H1 (cell line): ENCODE data around the gene RAET1G. TPM values are rescaled to one million over a fixed set of nuclear protein-coding genes. Genes with fewer than 3 reads are reported as not detected.
A peak's percentile ranks its signal among the peaks of the same experiment; 100 is the strongest.

Experiments used
- CTCF ChIA-PET: fragments of 300-600 bp; sonication (Branson Sonifier 250); formaldehyde crosslinking; loops from one replicate; lab custom pipeline; 2021; ENCODE audit not compliant: partially characterized antibody; lab: Charles Lee
- POLR2A ChIA-PET: fragments of 300-600 bp; sonication (Branson Sonifier 250); formaldehyde crosslinking; loops from one replicate; lab custom pipeline; 2021; ENCODE audit warnings: inconsistent platforms; ENCODE audit not compliant: partially characterized antibody; lab: Charles Lee
- DNase-seq, 2 experiments: peaks; one replicate each; pipeline versions ENCODE4 v3.0.0 to v3.0.0-alpha.2; 2010 to 2022; ENCODE audit warnings: low spot score in 2 of 2, low read depth in 1 of 2, mixed read lengths in 1 of 2
- FAIRE-seq: peaks from 2 replicates; lab custom pipeline; 2011; peaks lifted over from hg19 to GRCh38; lab: Jason Lieb, UNC
- H2AFZ ChIP-seq: 2 replicates; pipeline ENCODE4 v1.8.1; 2012; ENCODE audit warnings: low read length, inconsistent platforms
- H2AK5ac ChIP-seq: 2 replicates; pipeline ENCODE4 v1.6.1; 2013; ENCODE audit warnings: low read depth, low read length
- H2BK120ac ChIP-seq: replicated peaks from 2 replicates; pipeline ENCODE3; 2013; ENCODE audit warnings: low read depth, low read length, inconsistent platforms
- H2BK12ac ChIP-seq: 2 replicates; pipeline ENCODE4 v1.6.1; 2013; ENCODE audit warnings: low read depth, low read length
- H2BK15ac ChIP-seq: 2 replicates; pipeline ENCODE4 v1.6.1; 2013; ENCODE audit warnings: low read length
- H2BK20ac ChIP-seq: 2 replicates; pipeline ENCODE4 v1.6.1; 2013; ENCODE audit warnings: low read length
- H2BK5ac ChIP-seq: 2 replicates; pipeline ENCODE4 v1.6.1; 2013; ENCODE audit warnings: low read depth, low read length
- H3K14ac ChIP-seq: 2 replicates; pipeline ENCODE4 v1.6.1; 2013; ENCODE audit warnings: inconsistent platforms; ENCODE audit not compliant: insufficient read length
- H3K18ac ChIP-seq: 2 replicates; pipeline ENCODE4 v1.6.1; 2013; ENCODE audit warnings: low read length; ENCODE audit errors: extremely low read depth
- H3K23ac ChIP-seq: 2 replicates; pipeline ENCODE4 v1.6.1; 2013; ENCODE audit warnings: inconsistent platforms; ENCODE audit not compliant: insufficient read length
- H3K23me2 ChIP-seq: 2 replicates; pipeline ENCODE4 v1.6.1; 2013; ENCODE audit warnings: low read depth, low read length
- H3K27ac ChIP-seq: 2 replicates; pipeline ENCODE4 v1.6.1; 2011; ENCODE audit warnings: low read depth, low read length, inconsistent platforms
- H3K27me3 ChIP-seq, 4 experiments: replicated peaks in 1 of 4; 1 replicate in 1 of 4; 2 replicates in 3 of 4; pipeline versions ENCODE4 v1.6.1 to v1.8.1; 2011 to 2013; ENCODE audit warnings: low read length in 3 of 4, mild to moderate bottlenecking in 3 of 4, inconsistent platforms in 2 of 4, mixed read lengths in 2 of 4, moderate library complexity in 1 of 4; ENCODE audit not compliant: control insufficient read depth in 3 of 4, insufficient read depth in 3 of 4; ENCODE audit errors: extremely low read depth in 1 of 4
- H3K36me3 ChIP-seq, 4 experiments: 2 replicates each; pipeline versions ENCODE4 v1.6.1 to v1.8.1; 2011 to 2013; ENCODE audit warnings: mild to moderate bottlenecking in 4 of 4, low read length in 3 of 4, moderate library complexity in 2 of 4, control low read depth in 1 of 4, inconsistent platforms in 1 of 4; ENCODE audit not compliant: insufficient read depth in 4 of 4, control insufficient read depth in 2 of 4
- H3K4ac ChIP-seq: replicated peaks from 2 replicates; pipeline ENCODE3; 2013; ENCODE audit warnings: low read length, low read depth, mixed read lengths, inconsistent platforms; ENCODE audit not compliant: insufficient read length
- H3K4me1 ChIP-seq, 4 experiments: replicated peaks in 1 of 4; 1 replicate in 1 of 4; 2 replicates in 3 of 4; pipeline versions ENCODE4 v1.6.1 to v1.8.1; 2011 to 2013; ENCODE audit warnings: low read length in 3 of 4, inconsistent platforms in 2 of 4, mixed read lengths in 1 of 4; ENCODE audit not compliant: insufficient read depth in 4 of 4, control insufficient read depth in 3 of 4
- H3K4me2 ChIP-seq, 2 experiments: 2 replicates each; pipeline versions ENCODE4 v1.6.1 to v1.8.1; 2011 to 2013; ENCODE audit warnings: low read depth in 2 of 2, low read length in 2 of 2, control low read depth in 1 of 2, inconsistent platforms in 1 of 2, mild to moderate bottlenecking in 1 of 2; ENCODE audit not compliant: insufficient read depth in 1 of 2
- H3K4me3 ChIP-seq, 4 experiments: fragments of 200-600, 300-600 bp in 1 of 4; sonication (generic), shearing (Covaris generic), sonication (Bioruptor Twin) in 1 of 4; 2 replicates each; pipeline versions ENCODE4 v1.5.1 to v1.8.1; 2011 to 2016; ENCODE audit warnings: low read length in 4 of 4, low read depth in 3 of 4, control low read depth in 2 of 4, inconsistent platforms in 2 of 4, mild to moderate bottlenecking in 2 of 4, mixed read lengths in 1 of 4, moderate library complexity in 1 of 4; ENCODE audit not compliant: insufficient read depth in 2 of 4; ENCODE audit errors: extremely low read depth in 1 of 4
- H3K56ac ChIP-seq: replicated peaks from 2 replicates; pipeline ENCODE3; 2013; ENCODE audit warnings: low read depth, mild to moderate bottlenecking, mixed read lengths, low read length, inconsistent platforms; ENCODE audit not compliant: insufficient read length
- H3K79me1 ChIP-seq: 2 replicates; pipeline ENCODE4 v1.6.1; 2013; ENCODE audit warnings: low read depth, low read length, control low read depth
- H3K79me2 ChIP-seq, 2 experiments: 2 replicates each; pipeline versions ENCODE4 v1.6.1 to v1.8.1; 2012 to 2013; ENCODE audit warnings: low read length in 2 of 2, mild to moderate bottlenecking in 2 of 2, inconsistent platforms in 1 of 2; ENCODE audit not compliant: insufficient read depth in 2 of 2, control insufficient read depth in 1 of 2
- H3K9ac ChIP-seq, 4 experiments: replicated peaks in 1 of 4; 1 replicate in 1 of 4; 2 replicates in 3 of 4; pipeline versions ENCODE4 v1.6.1 to v1.8.1; 2011 to 2013; ENCODE audit warnings: low read depth in 3 of 4, low read length in 3 of 4, control low read depth in 2 of 4, mild to moderate bottlenecking in 2 of 4, moderate library complexity in 2 of 4, inconsistent platforms in 1 of 4; ENCODE audit errors: extremely low read depth in 1 of 4
- H3K9me3 ChIP-seq, 2 experiments: 2 replicates each; pipeline versions ENCODE4 v1.6.1 to v1.8.1; 2012 to 2013; ENCODE audit warnings: mild to moderate bottlenecking in 2 of 2, moderate library complexity in 2 of 2, control low read depth in 1 of 2, inconsistent platforms in 1 of 2, low read depth in 1 of 2, low read length in 1 of 2, mixed read lengths in 1 of 2; ENCODE audit not compliant: insufficient read depth in 2 of 2
- H4K20me1 ChIP-seq, 2 experiments: replicated peaks in 1 of 2; 2 replicates each; pipeline versions ENCODE3 to v1.8.1; 2011 to 2013; ENCODE audit warnings: inconsistent platforms in 2 of 2, low read length in 2 of 2, mild to moderate bottlenecking in 1 of 2; ENCODE audit not compliant: insufficient read depth in 2 of 2, control insufficient read depth in 1 of 2
- H4K5ac ChIP-seq: 2 replicates; pipeline ENCODE4 v1.6.1; 2013; ENCODE audit warnings: low read length, low read depth, mixed read lengths, inconsistent platforms; ENCODE audit not compliant: insufficient read length
- H4K8ac ChIP-seq: 2 replicates; pipeline ENCODE4 v1.8.0; 2013; ENCODE audit warnings: mild to moderate bottlenecking, moderate library complexity, low read length, inconsistent platforms; ENCODE audit not compliant: insufficient read depth; ENCODE audit errors: extremely low read depth
- H4K91ac ChIP-seq: replicated peaks from 2 replicates; pipeline ENCODE3; 2013; ENCODE audit warnings: low read length, mixed read lengths, inconsistent platforms; ENCODE audit not compliant: insufficient read length
- CEBPB ChIP-seq: IDR thresholded peaks from 2 replicates; pipeline ENCODE4 v1.6.1; 2012; ENCODE audit warnings: low read depth, low read length
- CHD1 ChIP-seq: IDR thresholded peaks from 2 replicates; pipeline ENCODE4 v1.6.1; 2012; ENCODE audit warnings: low read depth, low read length, improper control_type of control experiment
- EZH2 ChIP-seq: fragments of 200-600 bp; sonication (generic); IDR thresholded peaks from 2 replicates; pipeline ENCODE4 v1.7.1; 2012; ENCODE audit warnings: low read depth, mild to moderate bottlenecking, moderate library complexity, low read length, inconsistent platforms; ENCODE audit not compliant: severe bottlenecking
- KDM4A ChIP-seq: IDR thresholded peaks from one replicate; pipeline ENCODE4 v1.7.1; 2012; ENCODE audit warnings: low read depth, mild to moderate bottlenecking, moderate library complexity, low read length, inconsistent platforms; ENCODE audit not compliant: severe bottlenecking
- RBBP5 ChIP-seq: IDR thresholded peaks from 2 replicates; pipeline ENCODE4 v1.7.1; 2012; ENCODE audit warnings: low read depth, mild to moderate bottlenecking, inconsistent platforms, low read length, moderate library complexity, borderline replicate concordance
- RNF2 ChIP-seq: fragments of 200-900, 300-1000 bp; sonication (generic); IDR thresholded peaks from 2 replicates; pipeline ENCODE4 v1.7.1; 2016; ENCODE audit warnings: borderline replicate concordance, low read depth, mild to moderate bottlenecking, antibody characterized with exemption, low read length; ENCODE audit not compliant: poor library complexity, severe bottlenecking; ENCODE audit errors: missing control alignments
- SP1 ChIP-seq: IDR thresholded peaks from 2 replicates; pipeline ENCODE4 v1.6.1; 2011; ENCODE audit warnings: low read depth, low read length
- SUZ12 ChIP-seq: fragments of 200-600 bp; sonication (generic); IDR thresholded peaks from 2 replicates; pipeline ENCODE4 v1.6.1; 2012; ENCODE audit warnings: mild to moderate bottlenecking, inconsistent platforms, low read length, moderate library complexity, mixed read lengths
- WGBS, 2 experiments: shearing (Covaris generic) in 1 of 2; methylation state at CpG; one replicate each; pipeline versions ENCODE4 v1.1.6 to v1.1.7; 2013 to 2015; ENCODE audit warnings: low lambda C conversion rate in 2 of 2, mixed read lengths in 2 of 2, inconsistent platforms in 1 of 2, low coverage in 1 of 2, missing lambda C conversion rate in 1 of 2; ENCODE audit not compliant: insufficient replicate concordance in 2 of 2, insufficient coverage in 1 of 2, insufficient read length in 1 of 2; ENCODE audit errors: extremely low coverage in 1 of 2, missing lambda C conversion rate in 1 of 2; 5-methylcytosine and 5-hydroxymethylcytosine counted together
- polyA plus RNA-seq, 7 experiments: library from polyadenylated mRNA; depleted of rRNA in 3 of 7; stranded (reverse) in 5 of 7; unstranded in 2 of 7; fragments of >200 nt in 5 of 7; fragments of 200-250 nt in 2 of 7; gene quantifications; 1 replicate in 5 of 7; 2 replicates in 1 of 7; 4 replicates in 1 of 7; pipeline versions ENCODE4 v1.2.1 to v1.2.3, GENCODE V29; 2011 to 2013; ENCODE audit warnings: missing spikeins in 2 of 7, mixed read lengths in 2 of 7
- total RNA-seq: library from RNA; stranded (reverse); fragmentation: NEBNext Ultra II Directional; extraction: Animal tissue kit (Norgen Biotek cat#: 25700); gene quantifications from 2 replicates; pipeline ENCODE4 v1.2.1, GENCODE V29; 2021

The RAET1G gene
- total and polyA plus RNA-seq, 2 of the 8 experiments (the other 6 are each of a cell fraction or from before 2014, with no cell fraction given), result 0.08 TPM; not detected in 1

GRCh38 chr6:149925253-149925973 is 2.5 kb upstream of the RAET1G start:
- H3K36me3 ChIP-seq, result peaks cover 0 to 3% (median 0%) of the 10 kb centered on the region in 4 experiments; a peak in 1 of 8 replicates
- peak overlapping the region; percentile 6 to 82 for H3K4me2 ChIP-seq
- H3K56ac ChIP-seq, result no peak overlapping the region
- no peak overlapping the region for H2BK20ac ChIP-seq
- H3K4me1 ChIP-seq, result peaks cover 0 to 5% (median 0%) of the 10 kb centered on the region in 4 experiments; a peak in 2 of 7 replicates
- H2BK12ac ChIP-seq, result no peak overlapping the region
- H2BK120ac ChIP-seq, result no peak overlapping the region
- no peak overlapping the region for H3K27ac ChIP-seq
- peaks cover 12% of the 10 kb centered on the region; the same call in 1 of the 2 replicates for H3K23me2 ChIP-seq
- H3K27me3 ChIP-seq, result peaks cover 39 to 61% (median 56%) of the 10 kb centered on the region in 4 experiments
- H3K79me2 ChIP-seq, result no peaks in the 10 kb centered on the region
- H3K23ac ChIP-seq, result no peak overlapping the region
- H2BK5ac ChIP-seq, result no peak overlapping the region
- WGBS, 2 experiments, result 20% methylated on average over 24 of the region's 34 CpGs; no CpG with 5 or more reads in 1 of the 2 experiments
- no peak overlapping the region; the same call in 1 of the 2 replicates for H3K18ac ChIP-seq
- peak overlapping the region; percentile 35; the same call in 1 of the 2 replicates for H4K8ac ChIP-seq
- H2AFZ ChIP-seq, result peak overlapping the region; percentile 54; the same call in 1 of the 2 replicates
- CTCF ChIA-PET, result interaction anchor here (0.5 to 2.5 kb wide), 14 partner anchors 9 to 293 kb away, joined by 3 to 27 read pairs (median 4); no protein-coding TSS in a partner anchor
- no peak overlapping the region for H2AK5ac ChIP-seq
- TF ChIP-seq SP1, result no peak
- TF ChIP-seq EZH2, result peak; percentile 88
- no peak for TF ChIP-seq CEBPB
- TF ChIP-seq CHD1, result no peak
- TF ChIP-seq SUZ12, result peak; percentile 87
- TF ChIP-seq RBBP5, result no peak
- TF ChIP-seq KDM4A, result peak; percentile 55
- no peak for TF ChIP-seq RNF2
- H3K9ac ChIP-seq, result no peak overlapping the region
- DNase-seq, result peak in 1 of 2 experiments; percentile 47
- no peak overlapping the region for H3K4ac ChIP-seq
- no peaks in the 10 kb centered on the region; a peak in 1 of 4 replicates for H3K9me3 ChIP-seq
- H3K14ac ChIP-seq, result no peak overlapping the region
- no peak for FAIRE-seq
- H3K79me1 ChIP-seq, result no peaks in the 10 kb centered on the region
- peaks cover 3 to 4% of the 10 kb centered on the region in 2 experiments for H4K20me1 ChIP-seq
- no peak overlapping the region for H2BK15ac ChIP-seq
- H4K5ac ChIP-seq, result no peak overlapping the region
- H3K4me3 ChIP-seq, result peak overlapping the region; percentile 13 to 64 (median 56); a peak in 7 of 8 replicates
- no peak overlapping the region for H4K91ac ChIP-seq
- POLR2A ChIA-PET, result no interaction called here
